Activated naive CD8-positive, alpha-beta T cell treated with anti-CD3 and anti-CD28 coated beads, Interleukin-2, amount 50 U/mL, for 16 hours (primary cell): ENCODE measurements around the gene LAMA2.

Source experiments
- DNase-seq: peaks from one replicate; pipeline ENCODE4 v3.0.0-alpha.2; 2020; ENCODE audit warnings: low read depth, low spot score

LAMA2 gene

GRCh38 chr6:128882991-128883611 is at the start of gene LAMA2:
Gene LAMA2, plus strand, starts transcription at chr6:128883138. Its CDS starts 108 bp downstream, at chr6:128883246.
- DNase-seq, result no peak

- DNase-seq, result no peak
Measured at GRCh38 chr6:128836761-128837160, 46.2 kb upstream of the LAMA2 start.

- DNase-seq, result no peak
Measured at GRCh38 chr6:128841518-128841917, 41.4 kb upstream of the LAMA2 start.

- DNase-seq, result no peak
Measured at GRCh38 chr6:128844598-128844997, 38.3 kb upstream of the LAMA2 start.

- DNase-seq, result no peak
Measured at GRCh38 chr6:128847431-128848210, 35.3 kb upstream of the LAMA2 start.

- no peak for DNase-seq
Measured at GRCh38 chr6:128848212-128848935, 34.6 kb upstream of the LAMA2 start.

- DNase-seq, result no peak
Measured at GRCh38 chr6:128855581-128856085, 27.3 kb upstream of the LAMA2 start.

- DNase-seq, result no peak
Measured at GRCh38 chr6:128857806-128858205, 25.1 kb upstream of the LAMA2 start.

- DNase-seq, result no peak
Measured at GRCh38 chr6:128860782-128861181, 22.2 kb upstream of the LAMA2 start.

GRCh38 chr6:128863983-128864382 is 19.0 kb upstream of the LAMA2 start:
- DNase-seq, result no peak

GRCh38 chr6:128870746-128871145 is 12.2 kb upstream of the LAMA2 start:
- DNase-seq, result no peak

- no peak for DNase-seq
Measured at GRCh38 chr6:128874863-128875262, 8.1 kb upstream of the LAMA2 start.

GRCh38 chr6:128882560-128882959 is 378 bp upstream of the LAMA2 start:
- DNase-seq, result no peak

GRCh38 chr6:128883906-128884305 is 968 bp downstream of the LAMA2 start:
- no peak for DNase-seq

GRCh38 chr6:128885381-128885780 is 2.4 kb downstream of the LAMA2 start:
- DNase-seq, result no peak

GRCh38 chr6:128886706-128887105 is 3.8 kb downstream of the LAMA2 start:
- DNase-seq, result no peak

GRCh38 chr6:128888444-128889175 is 5.7 kb downstream of the LAMA2 start:
- DNase-seq, result no peak

GRCh38 chr6:128889870-128890269 is 6.9 kb downstream of the LAMA2 start:
- DNase-seq, result no peak

- no peak for DNase-seq
Measured at GRCh38 chr6:128892079-128892478, 9.1 kb downstream of the LAMA2 start.

GRCh38 chr6:128899341-128900050 is 16.6 kb downstream of the LAMA2 start:
- no peak for DNase-seq

GRCh38 chr6:128903715-128904114 is 20.8 kb downstream of the LAMA2 start:
- DNase-seq, result no peak
